ENCODE results near the gene SCAF1.

DNA sequence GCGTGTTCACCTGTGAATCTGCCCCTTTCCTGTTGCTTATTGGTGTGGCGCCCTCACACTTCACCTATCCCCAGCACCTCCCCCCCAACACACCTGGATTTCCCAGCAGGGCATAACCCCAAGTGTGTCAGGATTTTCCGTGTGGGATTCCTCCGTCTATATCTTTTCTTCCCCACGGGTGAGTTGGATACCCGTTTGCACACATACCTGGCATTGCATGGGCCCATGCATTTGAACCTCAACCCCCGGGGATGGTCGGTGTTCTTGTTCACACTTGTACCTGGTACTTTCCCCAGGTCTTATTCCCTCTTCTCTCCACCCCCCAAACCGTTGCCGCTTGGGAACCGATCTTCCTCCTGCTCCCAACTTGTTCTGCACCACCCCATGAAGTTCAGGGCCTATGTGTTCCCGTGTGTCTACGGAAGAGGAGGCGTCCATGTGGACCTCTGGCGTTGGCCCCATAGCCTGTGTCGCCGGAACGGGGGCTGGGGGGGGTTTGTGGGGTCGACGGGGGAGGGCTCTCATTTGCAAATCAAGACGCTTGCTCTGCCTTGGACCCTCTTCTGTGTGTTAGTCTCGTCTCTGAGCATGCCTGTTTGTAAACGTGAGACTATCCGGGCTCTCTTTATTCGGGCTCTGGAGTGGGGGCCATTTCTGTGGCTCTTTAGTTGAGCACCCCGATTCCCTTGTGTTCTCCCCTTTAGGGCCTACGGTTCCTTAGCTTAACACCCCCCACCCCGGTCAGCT lies 49.4 kb upstream of the SCAF1 start:
- TF ChIP-seq, protein P1, sequence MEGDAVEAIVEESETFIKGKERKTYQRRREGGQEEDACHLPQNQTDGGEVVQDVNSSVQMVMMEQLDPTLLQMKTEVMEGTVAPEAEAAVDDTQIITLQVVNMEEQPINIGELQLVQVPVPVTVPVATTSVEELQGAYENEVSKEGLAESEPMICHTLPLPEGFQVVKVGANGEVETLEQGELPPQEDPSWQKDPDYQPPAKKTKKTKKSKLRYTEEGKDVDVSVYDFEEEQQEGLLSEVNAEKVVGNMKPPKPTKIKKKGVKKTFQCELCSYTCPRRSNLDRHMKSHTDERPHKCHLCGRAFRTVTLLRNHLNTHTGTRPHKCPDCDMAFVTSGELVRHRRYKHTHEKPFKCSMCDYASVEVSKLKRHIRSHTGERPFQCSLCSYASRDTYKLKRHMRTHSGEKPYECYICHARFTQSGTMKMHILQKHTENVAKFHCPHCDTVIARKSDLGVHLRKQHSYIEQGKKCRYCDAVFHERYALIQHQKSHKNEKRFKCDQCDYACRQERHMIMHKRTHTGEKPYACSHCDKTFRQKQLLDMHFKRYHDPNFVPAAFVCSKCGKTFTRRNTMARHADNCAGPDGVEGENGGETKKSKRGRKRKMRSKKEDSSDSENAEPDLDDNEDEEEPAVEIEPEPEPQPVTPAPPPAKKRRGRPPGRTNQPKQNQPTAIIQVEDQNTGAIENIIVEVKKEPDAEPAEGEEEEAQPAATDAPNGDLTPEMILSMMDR (conservative IDR thresholded peaks at IDR 0.05; ENCODE audit: low read depth in 2 of 2): no peak
- no peak for TF ChIP-seq EZH2 (IDR thresholded peaks at IDR 0.05; ENCODE audit: low read depth, unreplicated experiment)
- TF ChIP-seq, protein P2, sequence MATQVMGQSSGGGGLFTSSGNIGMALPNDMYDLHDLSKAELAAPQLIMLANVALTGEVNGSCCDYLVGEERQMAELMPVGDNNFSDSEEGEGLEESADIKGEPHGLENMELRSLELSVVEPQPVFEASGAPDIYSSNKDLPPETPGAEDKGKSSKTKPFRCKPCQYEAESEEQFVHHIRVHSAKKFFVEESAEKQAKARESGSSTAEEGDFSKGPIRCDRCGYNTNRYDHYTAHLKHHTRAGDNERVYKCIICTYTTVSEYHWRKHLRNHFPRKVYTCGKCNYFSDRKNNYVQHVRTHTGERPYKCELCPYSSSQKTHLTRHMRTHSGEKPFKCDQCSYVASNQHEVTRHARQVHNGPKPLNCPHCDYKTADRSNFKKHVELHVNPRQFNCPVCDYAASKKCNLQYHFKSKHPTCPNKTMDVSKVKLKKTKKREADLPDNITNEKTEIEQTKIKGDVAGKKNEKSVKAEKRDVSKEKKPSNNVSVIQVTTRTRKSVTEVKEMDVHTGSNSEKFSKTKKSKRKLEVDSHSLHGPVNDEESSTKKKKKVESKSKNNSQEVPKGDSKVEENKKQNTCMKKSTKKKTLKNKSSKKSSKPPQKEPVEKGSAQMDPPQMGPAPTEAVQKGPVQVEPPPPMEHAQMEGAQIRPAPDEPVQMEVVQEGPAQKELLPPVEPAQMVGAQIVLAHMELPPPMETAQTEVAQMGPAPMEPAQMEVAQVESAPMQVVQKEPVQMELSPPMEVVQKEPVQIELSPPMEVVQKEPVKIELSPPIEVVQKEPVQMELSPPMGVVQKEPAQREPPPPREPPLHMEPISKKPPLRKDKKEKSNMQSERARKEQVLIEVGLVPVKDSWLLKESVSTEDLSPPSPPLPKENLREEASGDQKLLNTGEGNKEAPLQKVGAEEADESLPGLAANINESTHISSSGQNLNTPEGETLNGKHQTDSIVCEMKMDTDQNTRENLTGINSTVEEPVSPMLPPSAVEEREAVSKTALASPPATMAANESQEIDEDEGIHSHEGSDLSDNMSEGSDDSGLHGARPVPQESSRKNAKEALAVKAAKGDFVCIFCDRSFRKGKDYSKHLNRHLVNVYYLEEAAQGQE (IDR thresholded peaks at IDR 0.05; ENCODE audit: unreplicated experiment): no peak
- TF ChIP-seq POLR2AphosphoS5 (IDR thresholded peaks at IDR 0.05; ENCODE audit: low read depth): no peak; the same call in 1 of the 2 replicates
- TF ChIP-seq EZH2phosphoT487 (IDR thresholded peaks at IDR 0.05; ENCODE audit: unreplicated experiment): no peak

Data from GM23338 (cell line).